HEK293 (cell line): ENCODE results near the gene TRA2A.
A peak's percentile ranks its signal among the peaks of the same experiment; 100 is the strongest.

Experiments
- CTCF ChIA-PET: fragments of 350-600 bp; formaldehyde crosslinking; extraction: SDS; loops from one replicate; lab custom pipeline; 2021; ENCODE audit warnings: antibody characterized with exemption; lab: Yijun Ruan, JAX
- POLR2A ChIA-PET: fragments of 300-600 bp; formaldehyde crosslinking; extraction: SDS; loops from one replicate; lab custom pipeline; 2020; ENCODE audit warnings: antibody characterized with exemption, inconsistent platforms; lab: Yijun Ruan, JAX
- H3K27ac ChIP-seq: fragments of 200-500 bp; sonication (Bioruptor generic); 2 replicates; pipeline ENCODE4 v1.5.1; 2014; ENCODE audit warnings: low read depth, low read length, control low read depth, inconsistent platforms; ENCODE audit errors: extremely low read depth
- H3K36me3 ChIP-seq, 2 experiments: fragments of 200-500 bp in 1 of 2; sonication (Bioruptor generic) in 1 of 2; 1 replicate in 1 of 2; 2 replicates in 1 of 2; pipeline ENCODE4 v1.5.1; 2014 to 2017; ENCODE audit warnings: inconsistent platforms in 2 of 2, low read length in 2 of 2; ENCODE audit not compliant: control insufficient read depth in 2 of 2, insufficient read depth in 1 of 2
- H3K4me1 ChIP-seq: fragments of 200-500 bp; sonication (Bioruptor generic); 2 replicates; pipeline ENCODE4 v1.5.1; 2014; ENCODE audit warnings: mild to moderate bottlenecking, low read length, inconsistent platforms; ENCODE audit not compliant: control insufficient read depth, insufficient read depth
- H3K4me3 ChIP-seq: 2 replicates; pipeline ENCODE4 v1.5.1; 2011; ENCODE audit warnings: low read depth, mild to moderate bottlenecking, control low read depth, low read length, moderate library complexity
- H3K9me3 ChIP-seq: fragments of 200-500 bp; sonication (Bioruptor generic); 2 replicates; pipeline ENCODE4 v1.5.1; 2014; ENCODE audit warnings: low read depth, low read length, inconsistent platforms; ENCODE audit not compliant: control insufficient read depth, insufficient read depth
- GFI1B ChIP-seq: fragments of 450-650 bp; formaldehyde crosslinking; IDR thresholded peaks from 2 replicates; pipeline ENCODE4 v1.5.1; 2016; ENCODE audit warnings: missing biosample characterization, missing genetic modification characterization
- GLI4 ChIP-seq: fragments of 450-650 bp; formaldehyde crosslinking; IDR thresholded peaks from 2 replicates; pipeline ENCODE4 v1.5.1; 2016; ENCODE audit warnings: missing biosample characterization, missing genetic modification characterization
- IKZF3 ChIP-seq: fragments of 450-650 bp; IDR thresholded peaks from 2 replicates; pipeline ENCODE4 v1.5.0; 2018; ENCODE audit warnings: missing biosample characterization, mild to moderate bottlenecking, missing genetic modification characterization, moderate library complexity
- SCRT1 ChIP-seq: fragments of 450-650 bp; formaldehyde crosslinking; IDR thresholded peaks from 2 replicates; pipeline ENCODE4 v1.5.1; 2016; ENCODE audit warnings: missing biosample characterization, missing genetic modification characterization, borderline replicate concordance
- SCRT2 ChIP-seq: fragments of 450-650 bp; formaldehyde crosslinking; IDR thresholded peaks from 2 replicates; pipeline ENCODE4 v1.5.1; 2016; ENCODE audit warnings: missing biosample characterization, missing genetic modification characterization
- SP3 ChIP-seq: fragments of 450-650 bp; formaldehyde crosslinking; IDR thresholded peaks from 2 replicates; pipeline ENCODE4 v1.5.1; 2016; ENCODE audit warnings: missing biosample characterization, missing genetic modification characterization
- ZEB2 ChIP-seq: fragments of 450-650 bp; formaldehyde crosslinking; IDR thresholded peaks from 2 replicates; pipeline ENCODE4 v1.5.1; 2016; ENCODE audit warnings: missing biosample characterization, missing genetic modification characterization
- ZNF169 ChIP-seq: fragments of 450-650 bp; formaldehyde crosslinking; IDR thresholded peaks from 2 replicates; pipeline ENCODE4 v1.5.1; 2016; ENCODE audit warnings: missing biosample characterization, missing genetic modification characterization
- ZNF223 ChIP-seq: fragments of 450-650 bp; formaldehyde crosslinking; IDR thresholded peaks from 2 replicates; pipeline ENCODE4 v1.5.1; 2016; ENCODE audit warnings: missing biosample characterization, missing genetic modification characterization
- ZNF274 ChIP-seq, 2 experiments: fragments of 200-500 bp in 1 of 2; fragments of 450-650 bp in 1 of 2; sonication (Bioruptor generic) in 1 of 2; formaldehyde crosslinking in 1 of 2; IDR thresholded peaks; 2 replicates each; pipeline versions ENCODE4 v1.5.1 to v1.6.1; 2014 to 2016; ENCODE audit warnings: borderline replicate concordance in 1 of 2, inconsistent platforms in 1 of 2, low read length in 1 of 2, missing biosample characterization in 1 of 2, missing genetic modification characterization in 1 of 2
- ZNF37A ChIP-seq: fragments of 450-650 bp; IDR thresholded peaks from 2 replicates; pipeline ENCODE4 v1.5.1; 2018; ENCODE audit warnings: missing biosample characterization, missing genetic modification characterization
- ZNF555 ChIP-seq: fragments of 450-650 bp; formaldehyde crosslinking; conservative IDR thresholded peaks from 2 replicates; pipeline ENCODE4 v1.5.1; 2017; ENCODE audit warnings: missing biosample characterization, mild to moderate bottlenecking, missing genetic modification characterization, inconsistent platforms
- ZNF561 ChIP-seq: fragments of 450-650 bp; IDR thresholded peaks from 2 replicates; pipeline ENCODE4 v1.5.1; 2018; ENCODE audit warnings: missing biosample characterization, missing genetic modification characterization, borderline replicate concordance
- ZNF585B ChIP-seq: fragments of 450-650 bp; formaldehyde crosslinking; IDR thresholded peaks from 2 replicates; pipeline ENCODE4 v1.5.1; 2016; ENCODE audit warnings: missing biosample characterization, missing genetic modification characterization
- ZNF624 ChIP-seq: fragments of 450-650 bp; formaldehyde crosslinking; IDR thresholded peaks from 2 replicates; pipeline ENCODE4 v1.5.1; 2017; ENCODE audit warnings: missing biosample characterization, missing genetic modification characterization
- ZNF791 ChIP-seq: fragments of 450-650 bp; formaldehyde crosslinking; IDR thresholded peaks from 2 replicates; pipeline ENCODE4 v1.5.1; 2016; ENCODE audit warnings: missing biosample characterization, missing genetic modification characterization
- ZXDB ChIP-seq: fragments of 450-650 bp; formaldehyde crosslinking; IDR thresholded peaks from 2 replicates; pipeline ENCODE4 v1.5.1; 2016; ENCODE audit warnings: missing biosample characterization, missing genetic modification characterization
- TF ChIP-seq, protein P1 (sequence below): fragments of 450-650 bp; formaldehyde crosslinking; IDR thresholded peaks from 2 replicates; pipeline ENCODE4 v1.5.1; 2016; ENCODE audit warnings: missing biosample characterization, missing genetic modification characterization
- TF ChIP-seq, protein P2 (sequence below): fragments of 450-650 bp; formaldehyde crosslinking; IDR thresholded peaks from 2 replicates; pipeline ENCODE4 v1.5.1; 2016; ENCODE audit warnings: missing biosample characterization, missing genetic modification characterization

TRA2A gene

DNA sequence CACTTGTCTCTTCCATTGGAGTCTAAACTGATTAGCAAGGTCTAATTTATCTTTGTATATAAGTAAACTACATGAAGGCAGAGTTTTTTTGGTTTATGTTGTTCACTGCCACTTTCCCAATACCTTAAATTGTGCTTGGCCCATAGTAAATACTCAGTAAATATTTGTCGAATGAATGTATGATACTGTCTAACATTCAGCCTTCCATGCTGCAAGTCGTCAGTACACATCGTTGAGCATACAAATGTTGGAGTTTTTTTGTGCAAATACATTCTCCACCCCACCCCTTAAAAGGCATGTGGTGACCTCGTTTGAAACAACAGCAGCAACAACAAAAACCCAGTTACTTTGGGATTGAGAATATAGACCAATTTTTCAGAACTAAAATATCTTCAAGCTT is 44.1 kb downstream of the TRA2A start:
- ChIA-PET POLR2A (no interaction called here), CTCF (interaction anchor here (0.7 to 0.9 kb wide), 2 partner anchors 169 to 216 kb away, joined by 3 to 4 read pairs; no protein-coding TSS in a partner anchor)
- TF ChIP-seq ZNF274 (IDR thresholded peaks at IDR 0.05; ENCODE audit: low read length) (no peak), ZNF274 (tag by site-specific recombination; IDR thresholded peaks at IDR 0.05; ENCODE audit: borderline replicate concordance) (no peak), ZNF624 (tag by site-specific recombination) (no peak), ZNF555 (no peak), ZNF585B (tag by site-specific recombination) (no peak), IKZF3 (tag by site-specific recombination) (no peak), ZNF791 (tag by site-specific recombination) (no peak), ZNF561 (tag by site-specific recombination) (no peak), SP3 (no peak), ZNF37A (tag by site-specific recombination) (no peak), ZNF169 (tag by site-specific recombination) (no peak), ZNF223 (tag by site-specific recombination) (no peak), GLI4 (tag by site-specific recombination) (no peak), ZXDB (no peak)
- TF ChIP-seq, protein P1, sequence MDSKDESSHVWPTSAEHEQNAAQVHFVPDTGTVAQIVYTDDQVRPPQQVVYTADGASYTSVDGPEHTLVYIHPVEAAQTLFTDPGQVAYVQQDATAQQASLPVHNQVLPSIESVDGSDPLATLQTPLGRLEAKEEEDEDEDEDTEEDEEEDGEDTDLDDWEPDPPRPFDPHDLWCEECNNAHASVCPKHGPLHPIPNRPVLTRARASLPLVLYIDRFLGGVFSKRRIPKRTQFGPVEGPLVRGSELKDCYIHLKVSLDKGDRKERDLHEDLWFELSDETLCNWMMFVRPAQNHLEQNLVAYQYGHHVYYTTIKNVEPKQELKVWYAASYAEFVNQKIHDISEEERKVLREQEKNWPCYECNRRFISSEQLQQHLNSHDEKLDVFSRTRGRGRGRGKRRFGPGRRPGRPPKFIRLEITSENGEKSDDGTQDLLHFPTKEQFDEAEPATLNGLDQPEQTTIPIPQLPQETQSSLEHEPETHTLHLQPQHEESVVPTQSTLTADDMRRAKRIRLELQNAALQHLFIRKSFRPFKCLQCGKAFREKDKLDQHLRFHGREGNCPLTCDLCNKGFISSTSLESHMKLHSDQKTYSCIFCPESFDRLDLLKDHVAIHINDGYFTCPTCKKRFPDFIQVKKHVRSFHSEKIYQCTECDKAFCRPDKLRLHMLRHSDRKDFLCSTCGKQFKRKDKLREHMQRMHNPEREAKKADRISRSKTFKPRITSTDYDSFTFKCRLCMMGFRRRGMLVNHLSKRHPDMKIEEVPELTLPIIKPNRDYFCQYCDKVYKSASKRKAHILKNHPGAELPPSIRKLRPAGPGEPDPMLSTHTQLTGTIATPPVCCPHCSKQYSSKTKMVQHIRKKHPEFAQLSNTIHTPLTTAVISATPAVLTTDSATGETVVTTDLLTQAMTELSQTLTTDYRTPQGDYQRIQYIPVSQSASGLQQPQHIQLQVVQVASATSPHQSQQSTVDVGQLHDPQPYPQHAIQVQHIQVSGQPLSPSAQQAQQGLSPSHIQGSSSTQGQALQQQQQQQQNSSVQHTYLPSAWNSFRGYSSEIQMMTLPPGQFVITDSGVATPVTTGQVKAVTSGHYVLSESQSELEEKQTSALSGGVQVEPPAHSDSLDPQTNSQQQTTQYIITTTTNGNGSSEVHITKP (tag by site-specific recombination) = no peak
- TF ChIP-seq, protein P2, sequence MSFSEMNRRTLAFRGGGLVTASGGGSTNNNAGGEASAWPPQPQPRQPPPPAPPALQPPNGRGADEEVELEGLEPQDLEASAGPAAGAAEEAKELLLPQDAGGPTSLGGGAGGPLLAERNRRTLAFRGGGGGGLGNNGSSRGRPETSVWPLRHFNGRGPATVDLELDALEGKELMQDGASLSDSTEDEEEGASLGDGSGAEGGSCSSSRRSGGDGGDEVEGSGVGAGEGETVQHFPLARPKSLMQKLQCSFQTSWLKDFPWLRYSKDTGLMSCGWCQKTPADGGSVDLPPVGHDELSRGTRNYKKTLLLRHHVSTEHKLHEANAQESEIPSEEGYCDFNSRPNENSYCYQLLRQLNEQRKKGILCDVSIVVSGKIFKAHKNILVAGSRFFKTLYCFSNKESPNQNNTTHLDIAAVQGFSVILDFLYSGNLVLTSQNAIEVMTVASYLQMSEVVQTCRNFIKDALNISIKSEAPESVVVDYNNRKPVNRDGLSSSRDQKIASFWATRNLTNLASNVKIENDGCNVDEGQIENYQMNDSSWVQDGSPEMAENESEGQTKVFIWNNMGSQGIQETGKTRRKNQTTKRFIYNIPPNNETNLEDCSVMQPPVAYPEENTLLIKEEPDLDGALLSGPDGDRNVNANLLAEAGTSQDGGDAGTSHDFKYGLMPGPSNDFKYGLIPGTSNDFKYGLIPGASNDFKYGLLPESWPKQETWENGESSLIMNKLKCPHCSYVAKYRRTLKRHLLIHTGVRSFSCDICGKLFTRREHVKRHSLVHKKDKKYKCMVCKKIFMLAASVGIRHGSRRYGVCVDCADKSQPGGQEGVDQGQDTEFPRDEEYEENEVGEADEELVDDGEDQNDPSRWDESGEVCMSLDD (tag by site-specific recombination) = no peak
- Histone ChIP-seq H3K9me3 (no peaks in the 10 kb centered on the region), H3K4me3 (no peak overlapping the region), H3K4me1 (no peaks in the 10 kb centered on the region), H3K36me3 (no peaks in the 10 kb centered on the region; a peak in 1 of 3 replicates), H3K27ac (no peak overlapping the region)

- no peak overlapping the region for H3K27ac ChIP-seq
- TF ChIP-seq GFI1B (no peak), ZEB2 (tag by site-specific recombination) (no peak), SCRT2 (tag by site-specific recombination) (peak; percentile 95), SCRT1 (tag by site-specific recombination) (peak; percentile 88)
- no peaks in the 10 kb centered on the region for H3K9me3 ChIP-seq
- CTCF ChIA-PET = interaction anchor here (0.7 to 1.2 kb wide), 2 partner anchors 85 to 217 kb away, joined by 3 read pairs; no protein-coding TSS in a partner anchor
- H3K4me1 ChIP-seq = no peaks in the 10 kb centered on the region; the same call in 1 of the 2 replicates
- H3K4me3 ChIP-seq = no peak overlapping the region
- POLR2A ChIA-PET = interaction anchor here (2.0 kb wide), 1 partner anchor 12 kb away, joined by 7 read pairs; no protein-coding TSS in a partner anchor
- H3K36me3 ChIP-seq = no peaks in the 10 kb centered on the region; a peak in 1 of 3 replicates
Observed at GRCh38 chr7:23486002-23486773, 45.6 kb downstream of the TRA2A start.
